AG20443 (cell line): ENCODE measurements around the gene RHBDF2.

ENCODE experiments used
- DNase-seq: peaks from one replicate; pipeline ENCODE4 v3.0.0; 2012; ENCODE audit warnings: low spot score, mixed read lengths

The RHBDF2 gene

GRCh38 chr17:76438906-76439305 is 62.3 kb downstream of the RHBDF2 start:
- no peak for DNase-seq

- no peak for DNase-seq
Measured at GRCh38 chr17:76437467-76438402, 63.5 kb downstream of the RHBDF2 start.

- DNase-seq = no peak
Measured at GRCh38 chr17:76435751-76436150, 65.5 kb downstream of the RHBDF2 start.

GRCh38 chr17:76434870-76435269 is 66.4 kb downstream of the RHBDF2 start:
- DNase-seq = no peak

GRCh38 chr17:76433693-76434092 is 67.5 kb downstream of the RHBDF2 start:
- DNase-seq = no peak

- DNase-seq = no peak
Measured at GRCh38 chr17:76432712-76433336, 68.4 kb downstream of the RHBDF2 start.

DNA sequence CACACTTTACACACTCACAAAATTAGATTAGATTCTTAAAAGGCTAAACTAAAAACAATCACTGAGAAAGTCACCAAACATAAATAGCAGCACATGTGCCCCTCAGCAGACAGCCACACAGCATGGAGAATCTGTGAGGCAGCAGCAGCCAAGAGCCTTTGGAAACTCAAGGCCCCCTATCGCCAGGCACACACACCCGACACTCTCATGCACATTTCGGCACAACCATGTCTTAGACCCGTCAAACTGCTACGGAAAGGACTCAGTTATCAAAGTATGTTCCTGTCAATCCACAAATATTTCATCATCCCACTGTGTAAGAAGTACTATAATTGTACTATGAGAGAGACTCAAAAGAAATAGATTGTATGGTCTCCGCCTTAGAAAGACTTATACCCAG is 69.2 kb downstream of the RHBDF2 start:
- DNase-seq = no peak

DNA sequence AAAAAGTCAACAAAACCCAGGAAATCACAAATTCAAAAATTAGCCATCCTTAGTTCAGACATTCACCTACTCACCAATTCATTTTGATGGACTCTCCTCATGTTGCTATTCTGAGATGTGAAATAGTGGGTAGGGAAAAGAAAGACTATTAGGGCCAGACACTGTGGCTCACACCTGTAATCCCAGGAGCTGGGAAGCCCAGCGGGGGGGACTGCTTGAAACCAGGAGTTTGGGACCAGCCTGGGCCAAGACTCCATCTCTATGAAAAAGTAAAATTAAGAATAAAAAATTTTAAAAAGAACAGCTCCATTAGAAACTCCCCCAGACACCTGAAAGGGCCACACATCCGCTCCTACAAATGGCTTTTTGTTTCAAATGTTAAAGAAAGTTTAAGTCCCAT is 69.7 kb downstream of the RHBDF2 start:
- DNase-seq = no peak

- no peak for DNase-seq
Measured at GRCh38 chr17:76428511-76428910, 72.7 kb downstream of the RHBDF2 start.

GRCh38 chr17:76427501-76428231 is 73.6 kb downstream of the RHBDF2 start:
- DNase-seq = peak; percentile 37

GRCh38 chr17:76426853-76427252 is 74.4 kb downstream of the RHBDF2 start:
- DNase-seq = no peak

GRCh38 chr17:76422860-76423259 is 78.4 kb downstream of the RHBDF2 start:
- no peak for DNase-seq

GRCh38 chr17:76422406-76422805 is 78.8 kb downstream of the RHBDF2 start:
- DNase-seq = no peak

- peak; percentile 49 for DNase-seq
Measured at GRCh38 chr17:76421044-76421407, 80.2 kb downstream of the RHBDF2 start.
